HepG2 (cell line): Measurements from ENCODE around the gene EHD4. TPM values are rescaled to one million over a fixed set of nuclear protein-coding genes. Genes with fewer than 3 reads are reported as not detected.

Source experiments
- ATAC-seq: fragments of 200-7000 bp; cut with Tn5 transposase; 3 replicates; pipeline ENCODE4 v1.9.1; 2020; ENCODE audit warnings: mild to moderate bottlenecking, moderate library complexity
- BruUV-seq: library from RNA; stranded (reverse); fragments of 400-500 nt; replicated peaks from 2 replicates; lab custom pipeline; 2021; lab: Mats Ljungman, UMichigan
- CTCF ChIA-PET: fragments of 300-600 bp; formaldehyde crosslinking; extraction: SDS; loops from one replicate; lab custom pipeline; 2021; ENCODE audit warnings: low total read pairs, inconsistent platforms, low intra/inter-chr PET ratio; lab: Yijun Ruan, JAX
- POLR2A ChIA-PET: fragments of 350-600 bp; sonication (Branson Sonifier 250); formaldehyde crosslinking; loops from one replicate; lab custom pipeline; 2020; ENCODE audit warnings: antibody characterized with exemption, inconsistent platforms; lab: Yijun Ruan, JAX
- DNase-seq: peaks from one replicate; pipeline ENCODE4 v3.0.0-alpha.2; 2015; ENCODE audit warnings: low spot score
- FAIRE-seq: peaks from 3 replicates; lab custom pipeline; 2011; peaks lifted over from hg19 to GRCh38; lab: Jason Lieb, UNC
- H2AFZ ChIP-seq: one replicate; pipeline ENCODE4 v1.6.1; 2011; ENCODE audit warnings: low read length, inconsistent platforms
- H3K27ac ChIP-seq: fragments of 300-600 bp; 3 replicates; pipeline ENCODE4 v1.8.0; 2011; ENCODE audit warnings: mixed run types, mild to moderate bottlenecking, mixed read lengths, low read length, inconsistent platforms; ENCODE audit not compliant: insufficient read depth; ENCODE audit errors: extremely low read length
- H3K27me3 ChIP-seq, 2 experiments: fragments of 200-600 bp in 1 of 2; 2 replicates in 1 of 2; 3 replicates in 1 of 2; pipeline versions ENCODE4 v1.6.0 to v1.8.0; 2011; ENCODE audit warnings: low read length in 2 of 2, mild to moderate bottlenecking in 2 of 2, moderate library complexity in 2 of 2, inconsistent platforms in 1 of 2; ENCODE audit not compliant: insufficient read depth in 2 of 2, control insufficient read depth in 1 of 2
- H3K36me3 ChIP-seq, 2 experiments: fragments of 200-600 bp in 1 of 2; replicated peaks in 1 of 2; 2 replicates in 1 of 2; 3 replicates in 1 of 2; pipeline versions ENCODE4 v1.5.1 to v1.8.0; 2011; ENCODE audit warnings: low read length in 2 of 2, inconsistent platforms in 1 of 2; ENCODE audit not compliant: insufficient read depth in 2 of 2, control insufficient read depth in 1 of 2
- H3K4me1 ChIP-seq: 2 replicates; pipeline ENCODE4 v1.5.1; 2012; ENCODE audit warnings: low read length, inconsistent platforms; ENCODE audit not compliant: insufficient read depth
- H3K4me2 ChIP-seq: 2 replicates; pipeline ENCODE4 v1.6.0; 2011; ENCODE audit warnings: low read depth, low read length, inconsistent platforms
- H3K4me3 ChIP-seq, 3 experiments: fragments of 200-600 bp in 1 of 3; sonication (generic), shearing (Covaris generic) in 1 of 3; replicated peaks in 1 of 3; 2 replicates each; pipeline ENCODE4 v1.5.1; 2011 to 2016; ENCODE audit warnings: low read length in 3 of 3, inconsistent platforms in 2 of 3, low read depth in 2 of 3, mild to moderate bottlenecking in 2 of 3, control low read depth in 1 of 3, mixed read lengths in 1 of 3; ENCODE audit not compliant: insufficient read depth in 1 of 3
- H3K79me2 ChIP-seq: one replicate; pipeline ENCODE4 v1.6.1; 2011; ENCODE audit warnings: low read length, inconsistent platforms; ENCODE audit not compliant: insufficient read depth
- H3K9ac ChIP-seq: 2 replicates; pipeline ENCODE4 v1.6.0; 2011; ENCODE audit warnings: mild to moderate bottlenecking, low read depth, low read length, inconsistent platforms; ENCODE audit not compliant: insufficient read depth
- H3K9me3 ChIP-seq: 2 replicates; pipeline ENCODE4 v1.5.1; 2012; ENCODE audit warnings: mild to moderate bottlenecking, low read length
- H4K20me1 ChIP-seq: 2 replicates; pipeline ENCODE4 v1.6.0; 2011; ENCODE audit warnings: inconsistent platforms, mild to moderate bottlenecking, low read length, moderate library complexity; ENCODE audit not compliant: insufficient read depth
- RARG ChIP-seq: sonication (generic); formaldehyde crosslinking; IDR thresholded peaks from 2 replicates; pipeline ENCODE4 v1.4.0; 2020; ENCODE audit warnings: low read depth, mild to moderate bottlenecking, missing genetic modification reagents
- ZNF333 ChIP-seq: sonication (generic); formaldehyde crosslinking; IDR thresholded peaks from 2 replicates; pipeline ENCODE4 v1.4.0; 2020; ENCODE audit warnings: mild to moderate bottlenecking, missing genetic modification reagents, borderline replicate concordance
- ZNF629 ChIP-seq: sonication (generic); formaldehyde crosslinking; conservative IDR thresholded peaks from 2 replicates; pipeline ENCODE4 v1.5.0; 2020; ENCODE audit warnings: missing genetic modification reagents
- WGBS: methylation state at CpG from one replicate; pipeline ENCODE4 v1.1.6; 2017; ENCODE audit warnings: low lambda C conversion rate; 5-methylcytosine and 5-hydroxymethylcytosine counted together
- in situ Hi-C: cut with HindIII; loops from 2 replicates; pipeline ENCODE4 v1.10.0; 2017; ENCODE audit warnings: low pct_unique_long_range_greater_than_20kb; ENCODE audit not compliant: extremely low pct_ligation_motif_present
- intact Hi-C: fragments of 100-400 bp; cut with micrococcal nuclease; formaldehyde crosslinking; loops from one replicate; pipeline ENCODE4 v1.10.0; 2022; ENCODE audit not compliant: unreplicated experiment
- polyA plus RNA-seq, 8 experiments: library from polyadenylated mRNA; depleted of rRNA in 3 of 8; stranded (reverse) in 7 of 8; unstranded in 1 of 8; fragments of >200 nt; fragmentation: Illumina TruSeq in 4 of 8; extraction: Trizol in 4 of 8; gene quantifications; 2 replicates each; pipeline versions ENCODE4 v1.2.1 to v1.2.3, GENCODE V29; 2011 to 2016; ENCODE audit warnings: low read depth in 4 of 8, missing spikeins in 1 of 8, mixed read lengths in 1 of 8; ENCODE audit not compliant: insufficient read depth in 1 of 8
- total RNA-seq, 5 experiments: library from RNA; depleted of rRNA; stranded (reverse); fragments of >200 nt; fragmentation: Illumina TruSeq; extraction: Trizol; gene quantifications; 2 replicates each; pipeline ENCODE4 v1.2.3, GENCODE V29; 2016; ENCODE audit warnings: low read depth in 1 of 5

EHD4 gene
- total and polyA plus RNA-seq, 2 of the 13 experiments (the other 11 are each of a cell fraction or from before 2014, with no cell fraction given), result 3.1 to 4.8 TPM

- no peak for FAIRE-seq
- Histone ChIP-seq H3K4me3 (no peak overlapping the region), H3K36me3 (peaks cover 2 to 3% of the 10 kb centered on the region in 2 experiments; a peak in 1 of 5 replicates), H3K4me2 (no peak overlapping the region), H2AFZ (no peak overlapping the region), H3K79me2 (no peaks in the 10 kb centered on the region), H3K27ac (no peak overlapping the region), H3K9me3 (no peaks in the 10 kb centered on the region), H3K27me3 (no peaks in the 10 kb centered on the region), H3K9ac (no peak overlapping the region), H4K20me1 (no peaks in the 10 kb centered on the region), H3K4me1 (no peaks in the 10 kb centered on the region)
- ChIA-PET CTCF (no interaction called here), POLR2A (no interaction called here)
- WGBS, result 93% methylated on average over 3 of the region's 3 CpGs
- intact Hi-C loops (no loop called here), in situ Hi-C loops (no loop called here)
- ATAC-seq, result no peak
- no TSS peak for BruUV-seq
- DNase-seq, result no peak
- TF ChIP-seq ZNF333 (CRISPR knock-in tag) (no peak), ZNF629 (peak; percentile 57)
Observed at GRCh38 chr15:41936155-41936554, 36.2 kb downstream of the EHD4 start.

DNA sequence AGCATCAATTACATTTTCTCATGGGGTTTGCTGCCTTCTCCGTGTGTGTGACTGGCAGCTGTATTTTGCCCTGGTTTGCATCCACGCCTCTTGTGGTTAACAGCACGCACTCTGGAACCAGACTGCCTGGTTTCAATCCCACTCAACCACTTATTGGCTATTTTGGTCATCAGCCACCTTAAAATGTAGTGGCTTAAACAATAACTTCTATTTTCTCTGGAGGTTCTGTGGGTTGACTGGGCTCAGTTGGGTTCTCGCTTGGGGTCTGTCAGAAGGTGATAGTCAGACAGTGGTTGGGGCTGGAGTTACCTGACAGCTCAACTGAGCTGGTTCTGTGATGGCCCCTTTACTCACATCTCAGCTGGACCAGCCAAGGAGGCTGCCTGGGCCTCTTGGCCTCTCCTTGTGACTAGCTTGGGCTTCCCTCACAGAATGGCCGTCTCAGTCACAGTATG, 36.8 kb downstream of the EHD4 start:
- ATAC-seq (no peak), FAIRE-seq (no peak), DNase-seq (no peak)
- Histone ChIP-seq H3K4me1 (peaks cover 3% of the 10 kb centered on the region), H3K27ac (no peak overlapping the region), H3K4me3 (no peak overlapping the region), H3K9ac (no peak overlapping the region), H3K79me2 (no peaks in the 10 kb centered on the region), H3K9me3 (no peaks in the 10 kb centered on the region), H2AFZ (no peak overlapping the region), H3K36me3 (peaks cover 2 to 3% of the 10 kb centered on the region in 2 experiments; a peak in 1 of 5 replicates), H3K4me2 (no peak overlapping the region), H3K27me3 (no peaks in the 10 kb centered on the region), H4K20me1 (no peaks in the 10 kb centered on the region)
- CTCF ChIA-PET, result no interaction called here
- 82% methylated on average over 4 of the region's 5 CpGs for WGBS
- intact Hi-C loops (no loop called here), in situ Hi-C loops (no loop called here)
- POLR2A ChIA-PET, result no interaction called here
- no peak for TF ChIP-seq RARG (CRISPR knock-in tag)
- BruUV-seq, result no TSS peak
